HG03064 (cell line): Measurements from ENCODE around the gene WTIP.
"Not testable (repeated sequence)": the region's sequence is repeated elsewhere in the genome, so short reads cannot be mapped to it uniquely, and the experiment has no call there.

ENCODE experiments used
- ATAC-seq: cut with Tn5 transposase; IDR thresholded peaks from one replicate; pipeline ENCODE4 v1.9.1; 2021; ENCODE audit warnings: low read depth; ENCODE audit not compliant: unreplicated experiment

Gene WTIP

GRCh38 chr19:34475975-34476594, 5.5 kb upstream of the WTIP start:
- no peak for ATAC-seq

GRCh38 chr19:34478496-34478895, 3.1 kb upstream of the WTIP start:
- ATAC-seq, result not testable (repeated sequence)

- no peak for ATAC-seq
Measured at GRCh38 chr19:34479396-34479795, 2.2 kb upstream of the WTIP start.

GRCh38 chr19:34480491-34480890, 1.1 kb upstream of the WTIP start:
- no peak for ATAC-seq

- no peak for ATAC-seq
Measured at GRCh38 chr19:34481861-34482379, 362 bp downstream of the WTIP start.

- no peak for ATAC-seq
Measured at GRCh38 chr19:34482380-34483250, 1.1 kb downstream of the WTIP start.

- ATAC-seq, result no peak
Measured at GRCh38 chr19:34484328-34484727, 2.8 kb downstream of the WTIP start.

GRCh38 chr19:34485831-34486230, 4.3 kb downstream of the WTIP start:
- ATAC-seq, result no peak

- no peak for ATAC-seq
Measured at GRCh38 chr19:34487651-34488051, 6.1 kb downstream of the WTIP start.

- no peak for ATAC-seq
Measured at GRCh38 chr19:34489175-34489574, 7.6 kb downstream of the WTIP start.

GRCh38 chr19:34490141-34490766, 8.7 kb downstream of the WTIP start:
- ATAC-seq, result no peak

GRCh38 chr19:34493038-34493648, 11.6 kb downstream of the WTIP start:
- no peak for ATAC-seq

- ATAC-seq, result no peak
Measured at GRCh38 chr19:34493649-34494044, 12.1 kb downstream of the WTIP start.

GRCh38 chr19:34494601-34495000, 13.0 kb downstream of the WTIP start:
- no peak for ATAC-seq

- no peak for ATAC-seq
Measured at GRCh38 chr19:34495416-34495815, 13.9 kb downstream of the WTIP start.

- ATAC-seq, result no peak
Measured at GRCh38 chr19:34497112-34497805, 15.7 kb downstream of the WTIP start.

- no peak for ATAC-seq
Measured at GRCh38 chr19:34499155-34499834, 17.7 kb downstream of the WTIP start.

- no peak for ATAC-seq
Measured at GRCh38 chr19:34500656-34501120, 19.1 kb downstream of the WTIP start.
